ENCODE results near the gene SFMBT1.

The SFMBT1 gene

GRCh38 chr3:52934630-52935530 is 111.0 kb downstream of the SFMBT1 start:
- peaks cover 25% of the 10 kb centered on the region; the same call in 1 of the 2 replicates for H3K36me3 ChIP-seq (ENCODE audit: insufficient read depth, low read length)
- TF ChIP-seq CTCF (conservative IDR thresholded peaks at IDR 0.05; ENCODE audit: low read length) (peak; percentile 89), EZH2phosphoT487 (IDR thresholded peaks at IDR 0.05; ENCODE audit: borderline replicate concordance) (no peak)
- H3K9me2 ChIP-seq (replicated peaks; ENCODE audit: low read depth, low read length), result no peaks in the 10 kb centered on the region
- no peak overlapping the region for H3K4me3 ChIP-seq (ENCODE audit: low read length, poor library complexity, severe bottlenecking)
- no peaks in the 10 kb centered on the region for H3K27me3 ChIP-seq (ENCODE audit: insufficient read depth, low read length, poor library complexity, severe bottlenecking)
- no peaks in the 10 kb centered on the region for H3K4me1 ChIP-seq (ENCODE audit: insufficient read depth, low read length, poor library complexity, severe bottlenecking)
- H3K9ac ChIP-seq (ENCODE audit: low read depth, low read length, poor library complexity, severe bottlenecking), result no peak overlapping the region
- H3K4me2 ChIP-seq (ENCODE audit: low read depth, low read length, poor library complexity, severe bottlenecking), result no peak overlapping the region
- no peaks in the 10 kb centered on the region for H3F3A ChIP-seq (ENCODE audit: low read depth)
- H4K20me1 ChIP-seq (ENCODE audit: insufficient read depth, low read length, poor library complexity, severe bottlenecking), result no peaks in the 10 kb centered on the region
- no peak overlapping the region for H2AFZ ChIP-seq (ENCODE audit: low read length)
- H3K9me3 ChIP-seq (ENCODE audit: insufficient read depth, low read depth, low read length), result no peaks in the 10 kb centered on the region
- no peaks in the 10 kb centered on the region for H3K79me2 ChIP-seq (ENCODE audit: insufficient read depth, low read length)

- TF ChIP-seq CTCF (conservative IDR thresholded peaks at IDR 0.05; ENCODE audit: low read length) (0 out of 2 replicates have a peak, but pooled peaks have one; percentile 25), EZH2phosphoT487 (IDR thresholded peaks at IDR 0.05; ENCODE audit: borderline replicate concordance) (no peak)
- H3K9ac ChIP-seq (ENCODE audit: low read depth, low read length, poor library complexity, severe bottlenecking), result no peak overlapping the region
- H3K9me3 ChIP-seq (ENCODE audit: insufficient read depth, low read depth, low read length), result no peaks in the 10 kb centered on the region
- no peak overlapping the region for H3K4me2 ChIP-seq (ENCODE audit: low read depth, low read length, poor library complexity, severe bottlenecking)
- no peak overlapping the region for H3K4me3 ChIP-seq (ENCODE audit: low read length, poor library complexity, severe bottlenecking)
- no peaks in the 10 kb centered on the region for H3K4me1 ChIP-seq (ENCODE audit: insufficient read depth, low read length, poor library complexity, severe bottlenecking)
- H3K27me3 ChIP-seq (ENCODE audit: insufficient read depth, low read length, poor library complexity, severe bottlenecking), result no peaks in the 10 kb centered on the region
- no peak overlapping the region for H2AFZ ChIP-seq (ENCODE audit: low read length)
- no peaks in the 10 kb centered on the region for H4K20me1 ChIP-seq (ENCODE audit: insufficient read depth, low read length, poor library complexity, severe bottlenecking)
- no peaks in the 10 kb centered on the region for H3K9me2 ChIP-seq (replicated peaks; ENCODE audit: low read depth, low read length)
- H3K36me3 ChIP-seq (ENCODE audit: insufficient read depth, low read length), result peaks cover 39% of the 10 kb centered on the region
- H3K79me2 ChIP-seq (ENCODE audit: insufficient read depth, low read length), result no peaks in the 10 kb centered on the region
- H3F3A ChIP-seq (ENCODE audit: low read depth), result no peaks in the 10 kb centered on the region
These were observed 114.0 kb downstream of the SFMBT1 start for GRCh38 chr3:52931889-52932288.

GRCh38 chr3:52931328-52931727 is 114.5 kb downstream of the SFMBT1 start:
- TF ChIP-seq CTCF (conservative IDR thresholded peaks at IDR 0.05; ENCODE audit: low read length) (no peak), EZH2phosphoT487 (IDR thresholded peaks at IDR 0.05; ENCODE audit: borderline replicate concordance) (no peak)
- Histone ChIP-seq H3K9ac (ENCODE audit: low read depth, low read length, poor library complexity, severe bottlenecking) (no peak overlapping the region), H3K79me2 (ENCODE audit: insufficient read depth, low read length) (no peaks in the 10 kb centered on the region), H4K20me1 (ENCODE audit: insufficient read depth, low read length, poor library complexity, severe bottlenecking) (no peaks in the 10 kb centered on the region), H3K36me3 (ENCODE audit: insufficient read depth, low read length) (peaks cover 41% of the 10 kb centered on the region), H3K4me3 (ENCODE audit: low read length, poor library complexity, severe bottlenecking) (no peak overlapping the region), H3F3A (ENCODE audit: low read depth) (no peaks in the 10 kb centered on the region), H3K27me3 (ENCODE audit: insufficient read depth, low read length, poor library complexity, severe bottlenecking) (no peaks in the 10 kb centered on the region), H2AFZ (ENCODE audit: low read length) (no peak overlapping the region), H3K9me3 (ENCODE audit: insufficient read depth, low read depth, low read length) (no peaks in the 10 kb centered on the region), H3K4me2 (ENCODE audit: low read depth, low read length, poor library complexity, severe bottlenecking) (no peak overlapping the region), H3K4me1 (ENCODE audit: insufficient read depth, low read length, poor library complexity, severe bottlenecking) (no peaks in the 10 kb centered on the region), H3K9me2 (replicated peaks; ENCODE audit: low read depth, low read length) (no peaks in the 10 kb centered on the region)
